AG10803 (cell line): ENCODE data around the gene CTTNBP2.

Experiments
- DNase-seq: peaks from one replicate; pipeline ENCODE4 v3.0.0; 2010; ENCODE audit warnings: low read depth
- H3K4me3 ChIP-seq: 2 replicates; pipeline ENCODE4 v1.5.1; 2011; ENCODE audit warnings: mild to moderate bottlenecking, low read length, control low read depth
- CTCF ChIP-seq: conservative IDR thresholded peaks from 2 replicates; pipeline ENCODE4 v1.5.1; 2011; ENCODE audit warnings: mild to moderate bottlenecking, low read length, control low read depth, inconsistent platforms

The CTTNBP2 gene

GRCh38 chr7:117790731-117791130, 82.5 kb downstream of the CTTNBP2 start:
- TF ChIP-seq CTCF, result no peak
- no peak overlapping the region for H3K4me3 ChIP-seq
- DNase-seq, result no peak

GRCh38 chr7:117790251-117790650, 83.0 kb downstream of the CTTNBP2 start:
- TF ChIP-seq CTCF, result no peak
- H3K4me3 ChIP-seq, result no peak overlapping the region
- DNase-seq, result no peak

GRCh38 chr7:117785431-117785830, 87.8 kb downstream of the CTTNBP2 start:
- TF ChIP-seq CTCF, result no peak
- H3K4me3 ChIP-seq, result no peak overlapping the region
- DNase-seq, result no peak

- TF ChIP-seq CTCF, result no peak
- no peak for DNase-seq
- no peak overlapping the region for H3K4me3 ChIP-seq
Observed at GRCh38 chr7:117784315-117784714, 88.9 kb downstream of the CTTNBP2 start.

- H3K4me3 ChIP-seq, result no peak overlapping the region
- TF ChIP-seq CTCF, result no peak
- DNase-seq, result no peak
Observed at GRCh38 chr7:117782761-117783160, 90.5 kb downstream of the CTTNBP2 start.

GRCh38 chr7:117781707-117782106, 91.5 kb downstream of the CTTNBP2 start:
- H3K4me3 ChIP-seq, result no peak overlapping the region
- no peak for TF ChIP-seq CTCF
- no peak for DNase-seq

- no peak for TF ChIP-seq CTCF
- DNase-seq, result no peak
- no peak overlapping the region for H3K4me3 ChIP-seq
Observed at GRCh38 chr7:117780832-117781231, 92.4 kb downstream of the CTTNBP2 start.
